ENCODE results near the gene GLRX3. TPM values are rescaled to one million over a fixed set of nuclear protein-coding genes. Genes with fewer than 3 reads are reported as not detected.
A peak's percentile ranks its signal among the peaks of the same experiment; 100 is the strongest.

Gene GLRX3
- total RNA-seq, 1 donor from 2014 or later = 41.3 TPM

- Histone ChIP-seq H3K9me3 (no peaks in the 10 kb centered on the region), H3K27me3 (no peaks in the 10 kb centered on the region), H3K4me3 (no peak overlapping the region), H3K36me3 (peaks cover 0 to 48% of the 10 kb centered on the region in 2 donors), H3K27ac (no peak overlapping the region), H3K4me1 (no peaks in the 10 kb centered on the region)
- no peak for DNase-seq (ENCODE audit: extremely low spot score in 2 of 2)
- TF ChIP-seq CTCF (IDR thresholded peaks at IDR 0.05) = peak in 1 of 3 experiments; percentile 15
- TF ChIP-seq POLR2AphosphoS5 (IDR thresholded peaks at IDR 0.05; ENCODE audit: insufficient read depth in 1 of 2, low read depth in 1 of 2) = no peak
- intact Hi-C loops (cut with DNase I) = no loop called here
Measured at GRCh38 chr10:130179640-130180039, 43.4 kb downstream of the GLRX3 start.

GRCh38 chr10:130180416-130180815 is 44.2 kb downstream of the GLRX3 start:
- intact Hi-C loops (cut with DNase I) = no loop called here
- Histone ChIP-seq H3K4me3 (no peak overlapping the region), H3K27me3 (no peaks in the 10 kb centered on the region), H3K9me3 (no peaks in the 10 kb centered on the region), H3K36me3 (peaks cover 0 to 51% of the 10 kb centered on the region in 2 donors), H3K27ac (no peak overlapping the region), H3K4me1 (no peaks in the 10 kb centered on the region)
- no peak for DNase-seq (ENCODE audit: extremely low spot score in 2 of 2)
- no peak for TF ChIP-seq CTCF (IDR thresholded peaks at IDR 0.05)
- no peak for TF ChIP-seq POLR2AphosphoS5 (IDR thresholded peaks at IDR 0.05; ENCODE audit: insufficient read depth in 1 of 2, low read depth in 1 of 2)
- TF ChIP-seq POLR2A (IDR thresholded peaks at IDR 0.05) = no peak

- TF ChIP-seq POLR2AphosphoS5 (IDR thresholded peaks at IDR 0.05; ENCODE audit: insufficient read depth in 1 of 2, low read depth in 1 of 2) (no peak), POLR2A (IDR thresholded peaks at IDR 0.05) (no peak), CTCF (IDR thresholded peaks at IDR 0.05) (no peak)
- Histone ChIP-seq H3K27ac (no peak overlapping the region), H3K9me3 (no peaks in the 10 kb centered on the region), H3K27me3 (no peaks in the 10 kb centered on the region), H3K36me3 (peaks cover 0 to 47% of the 10 kb centered on the region in 2 donors), H3K4me3 (no peak overlapping the region), H3K4me1 (no peaks in the 10 kb centered on the region)
- DNase-seq (ENCODE audit: extremely low spot score in 2 of 2) = no peak
- intact Hi-C loops (cut with DNase I) = no loop called here
Measured at GRCh38 chr10:130181858-130182257, 45.7 kb downstream of the GLRX3 start.

GRCh38 chr10:130185591-130185990 is 49.4 kb downstream of the GLRX3 start:
- Histone ChIP-seq H3K4me3 (no peak overlapping the region), H3K27ac (no peak overlapping the region), H3K36me3 (peaks cover 0 to 34% of the 10 kb centered on the region in 2 donors), H3K9me3 (no peaks in the 10 kb centered on the region), H3K4me1 (peaks cover 9% of the 10 kb centered on the region), H3K27me3 (no peaks in the 10 kb centered on the region)
- intact Hi-C loops (cut with DNase I) = no loop called here
- TF ChIP-seq POLR2AphosphoS5 (IDR thresholded peaks at IDR 0.05; ENCODE audit: insufficient read depth in 1 of 2, low read depth in 1 of 2) (no peak), CTCF (IDR thresholded peaks at IDR 0.05) (no peak), POLR2A (IDR thresholded peaks at IDR 0.05) (no peak)
- no peak for DNase-seq (ENCODE audit: extremely low spot score in 2 of 2)

GRCh38 chr10:130188195-130189175 is 52.3 kb downstream of the GLRX3 start:
- Histone ChIP-seq H3K4me3 (no peak overlapping the region), H3K9me3 (no peaks in the 10 kb centered on the region), H3K36me3 (peaks cover 0 to 20% of the 10 kb centered on the region in 2 donors), H3K27ac (no peak overlapping the region), H3K4me1 (peaks cover 12% of the 10 kb centered on the region), H3K27me3 (no peaks in the 10 kb centered on the region)
- DNase-seq (ENCODE audit: extremely low spot score in 2 of 2) = no peak
- TF ChIP-seq CTCF (IDR thresholded peaks at IDR 0.05) (no peak), POLR2AphosphoS5 (IDR thresholded peaks at IDR 0.05; ENCODE audit: insufficient read depth in 1 of 2, low read depth in 1 of 2) (no peak), POLR2A (IDR thresholded peaks at IDR 0.05) (no peak)
- intact Hi-C loops (cut with DNase I) = no loop called here

All from vagina (tissue), 2 donors.